Panc1 (cell line): ENCODE data around the gene ALOXE3. TPM values are rescaled to one million over a fixed set of nuclear protein-coding genes. Genes with fewer than 3 reads are reported as not detected.

Experiments used
- ATAC-seq: fragments of 200-7000 bp; cut with Tn5 transposase; 2 replicates; pipeline ENCODE4 v1.9.1; 2020; ENCODE audit warnings: mild to moderate bottlenecking, moderate library complexity
- BruUV-seq: library from RNA; stranded (reverse); fragments of 400-500 nt; replicated peaks from 2 replicates; lab custom pipeline; 2021; lab: Mats Ljungman, UMichigan
- CTCF ChIA-PET: fragments of 300-600 bp; sonication (Branson Sonifier 250); formaldehyde crosslinking; loops from one replicate; lab custom pipeline; 2022; ENCODE audit warnings: antibody characterized with exemption; lab: Charles Lee
- POLR2A ChIA-PET: fragments of 300-600 bp; sonication (Branson Sonifier 250); formaldehyde crosslinking; loops from one replicate; lab custom pipeline; 2022; ENCODE audit warnings: antibody characterized with exemption; lab: Charles Lee
- DNase-seq: peaks from one replicate; pipeline ENCODE4 v3.0.0-alpha.2; 2010; ENCODE audit warnings: low read depth, low spot score
- H3K27ac ChIP-seq: 2 replicates; pipeline ENCODE4 v1.5.1; 2011; ENCODE audit warnings: mild to moderate bottlenecking, low read length, inconsistent platforms
- H3K27me3 ChIP-seq: fragments of 200-500 bp; sonication (Bioruptor generic); 2 replicates; pipeline ENCODE4 v1.6.0; 2014; ENCODE audit warnings: low read length, inconsistent platforms; ENCODE audit not compliant: control insufficient read depth, insufficient read depth
- H3K36me3 ChIP-seq: fragments of 200-500 bp; sonication (Bioruptor generic); 2 replicates; pipeline ENCODE4 v1.5.1; 2014; ENCODE audit warnings: inconsistent platforms, mild to moderate bottlenecking, low read length, moderate library complexity; ENCODE audit not compliant: control insufficient read depth, insufficient read depth
- H3K4me1 ChIP-seq: 2 replicates; pipeline ENCODE4 v1.5.1; 2011; ENCODE audit warnings: inconsistent platforms, mild to moderate bottlenecking, low read length, moderate library complexity; ENCODE audit not compliant: control insufficient read depth, insufficient read depth
- H3K4me3 ChIP-seq, 2 experiments: 2 replicates each; pipeline ENCODE4 v1.5.1; 2011 to 2012; ENCODE audit warnings: low read depth in 2 of 2, low read length in 2 of 2, mild to moderate bottlenecking in 2 of 2, inconsistent platforms in 1 of 2, moderate library complexity in 1 of 2
- H3K9me3 ChIP-seq: fragments of 200-500 bp; sonication (Bioruptor generic); 2 replicates; pipeline ENCODE4 v1.5.1; 2014; ENCODE audit warnings: low read depth, mild to moderate bottlenecking, inconsistent platforms, low read length, moderate library complexity; ENCODE audit not compliant: control insufficient read depth, insufficient read depth
- CTCF ChIP-seq: fragments of 450-650 bp; IDR thresholded peaks from 2 replicates; pipeline ENCODE4 v1.5.1; 2017; ENCODE audit warnings: mild to moderate bottlenecking
- POLR2AphosphoS5 ChIP-seq: IDR thresholded peaks from 2 replicates; pipeline ENCODE4 v1.6.1; 2012; ENCODE audit warnings: mild to moderate bottlenecking, low read depth, low read length, moderate library complexity
- REST ChIP-seq, 2 experiments: IDR thresholded peaks; 2 replicates each; pipeline ENCODE4 v1.6.1; 2011 to 2012; ENCODE audit warnings: low read depth in 2 of 2, control low read depth in 1 of 2, low read length in 1 of 2, mild to moderate bottlenecking in 1 of 2, moderate library complexity in 1 of 2; ENCODE audit not compliant: insufficient read depth in 1 of 2
- SIN3A ChIP-seq: IDR thresholded peaks from 2 replicates; pipeline ENCODE4 v1.6.1; 2012; ENCODE audit warnings: low read depth, mild to moderate bottlenecking, low read length, moderate library complexity, borderline replicate concordance; ENCODE audit not compliant: insufficient read depth
- TCF7L2 ChIP-seq: IDR thresholded peaks from 2 replicates; pipeline ENCODE4 v1.6.1; 2011; ENCODE audit warnings: mild to moderate bottlenecking, low read depth, low read length, inconsistent platforms
- in situ Hi-C: cut with HindIII; loops from 2 replicates; pipeline ENCODE4 v1.10.0; 2016; ENCODE audit warnings: low sequenced_read_pairs, low pct_unique_long_range_greater_than_20kb
- intact Hi-C: fragments of 100-400 bp; cut with micrococcal nuclease; formaldehyde crosslinking; loops from one replicate; pipeline ENCODE4 v1.10.0; 2022; ENCODE audit not compliant: unreplicated experiment
- total RNA-seq: library from RNA; stranded (reverse); gene quantifications from one replicate; pipeline ENCODE4 v1.2.1, GENCODE V29; 2021; ENCODE audit not compliant: unreplicated experiment

Gene ALOXE3
- total RNA-seq, 1 experiment from 2014 or later, result 0.46 TPM

GRCh38 chr17:8133399-8133798 lies 15.1 kb upstream of the ALOXE3 start:
- Histone ChIP-seq H3K9me3 (no peaks in the 10 kb centered on the region), H3K4me3 (no peak overlapping the region), H3K36me3 (no peaks in the 10 kb centered on the region), H3K27ac (no peak overlapping the region), H3K4me1 (no peaks in the 10 kb centered on the region; the same call in 1 of the 2 replicates), H3K27me3 (no peaks in the 10 kb centered on the region)
- CTCF ChIA-PET, result no interaction called here
- no peak for ATAC-seq
- POLR2A ChIA-PET, result no interaction called here
- no peak for TF ChIP-seq POLR2AphosphoS5
- TF ChIP-seq CTCF, result no peak
- TF ChIP-seq REST (IDR thresholded peaks at IDR 0.05; ENCODE audit: insufficient read depth in 1 of 2, low read depth in 2 of 2, low read length in 1 of 2), result no peak
- no peak for TF ChIP-seq SIN3A
- no peak for TF ChIP-seq TCF7L2
- intact Hi-C loops (no loop called here), in situ Hi-C loops (no loop called here)
- DNase-seq, result no peak
- BruUV-seq, result no TSS peak

- Histone ChIP-seq H3K9me3 (no peaks in the 10 kb centered on the region), H3K4me3 (no peak overlapping the region), H3K4me1 (peaks cover 3% of the 10 kb centered on the region), H3K36me3 (no peaks in the 10 kb centered on the region), H3K27ac (no peak overlapping the region), H3K27me3 (no peaks in the 10 kb centered on the region)
- DNase-seq, result no peak
- TF ChIP-seq TCF7L2 (no peak), CTCF (no peak), POLR2AphosphoS5 (no peak), SIN3A (no peak), REST (IDR thresholded peaks at IDR 0.05; ENCODE audit: insufficient read depth in 1 of 2, low read depth in 2 of 2, low read length in 1 of 2) (no peak)
- intact Hi-C loops, result no loop called here
- ChIA-PET CTCF (no interaction called here), POLR2A (interaction anchor here (0.6 to 0.8 kb wide), 2 partner anchors 11 to 819 kb away, joined by 3 read pairs; no protein-coding TSS in a partner anchor)
- in situ Hi-C loops, result no loop called here
- BruUV-seq, result no TSS peak
- no peak for ATAC-seq
Observed at GRCh38 chr17:8131844-8132441, 13.6 kb upstream of the ALOXE3 start.
